Measurements from ENCODE around the gene TRIP13.

TRIP13 gene

GRCh38 chr5:937151-937924 lies 44.7 kb downstream of the TRIP13 start:
- TF ChIP-seq, protein P1, sequence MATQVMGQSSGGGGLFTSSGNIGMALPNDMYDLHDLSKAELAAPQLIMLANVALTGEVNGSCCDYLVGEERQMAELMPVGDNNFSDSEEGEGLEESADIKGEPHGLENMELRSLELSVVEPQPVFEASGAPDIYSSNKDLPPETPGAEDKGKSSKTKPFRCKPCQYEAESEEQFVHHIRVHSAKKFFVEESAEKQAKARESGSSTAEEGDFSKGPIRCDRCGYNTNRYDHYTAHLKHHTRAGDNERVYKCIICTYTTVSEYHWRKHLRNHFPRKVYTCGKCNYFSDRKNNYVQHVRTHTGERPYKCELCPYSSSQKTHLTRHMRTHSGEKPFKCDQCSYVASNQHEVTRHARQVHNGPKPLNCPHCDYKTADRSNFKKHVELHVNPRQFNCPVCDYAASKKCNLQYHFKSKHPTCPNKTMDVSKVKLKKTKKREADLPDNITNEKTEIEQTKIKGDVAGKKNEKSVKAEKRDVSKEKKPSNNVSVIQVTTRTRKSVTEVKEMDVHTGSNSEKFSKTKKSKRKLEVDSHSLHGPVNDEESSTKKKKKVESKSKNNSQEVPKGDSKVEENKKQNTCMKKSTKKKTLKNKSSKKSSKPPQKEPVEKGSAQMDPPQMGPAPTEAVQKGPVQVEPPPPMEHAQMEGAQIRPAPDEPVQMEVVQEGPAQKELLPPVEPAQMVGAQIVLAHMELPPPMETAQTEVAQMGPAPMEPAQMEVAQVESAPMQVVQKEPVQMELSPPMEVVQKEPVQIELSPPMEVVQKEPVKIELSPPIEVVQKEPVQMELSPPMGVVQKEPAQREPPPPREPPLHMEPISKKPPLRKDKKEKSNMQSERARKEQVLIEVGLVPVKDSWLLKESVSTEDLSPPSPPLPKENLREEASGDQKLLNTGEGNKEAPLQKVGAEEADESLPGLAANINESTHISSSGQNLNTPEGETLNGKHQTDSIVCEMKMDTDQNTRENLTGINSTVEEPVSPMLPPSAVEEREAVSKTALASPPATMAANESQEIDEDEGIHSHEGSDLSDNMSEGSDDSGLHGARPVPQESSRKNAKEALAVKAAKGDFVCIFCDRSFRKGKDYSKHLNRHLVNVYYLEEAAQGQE (IDR thresholded peaks at IDR 0.05; ENCODE audit: insufficient read depth in 1 of 2, low read depth in 2 of 2, low read length in 2 of 2) = no peak
- TF ChIP-seq FOXP2 (optimal IDR thresholded peaks at IDR 0.05; ENCODE audit: borderline replicate concordance, extremely low read depth, extremely low read length, insufficient read depth) (no peak), TAF1 (IDR thresholded peaks at IDR 0.05; ENCODE audit: borderline replicate concordance, insufficient read depth, low read length) (no peak), POLR2AphosphoS5 (IDR thresholded peaks at IDR 0.05; ENCODE audit: low read depth, low read length) (no peak), SIN3A (IDR thresholded peaks at IDR 0.05; ENCODE audit: borderline replicate concordance, insufficient read depth, low read length) (no peak)

GRCh38 chr5:939368-939767 lies 46.7 kb downstream of the TRIP13 start:
- no peak for TF ChIP-seq TAF1 (IDR thresholded peaks at IDR 0.05; ENCODE audit: borderline replicate concordance, insufficient read depth, low read length)
- no peak for TF ChIP-seq FOXP2 (optimal IDR thresholded peaks at IDR 0.05; ENCODE audit: borderline replicate concordance, extremely low read depth, extremely low read length, insufficient read depth)
- TF ChIP-seq SIN3A (IDR thresholded peaks at IDR 0.05; ENCODE audit: borderline replicate concordance, insufficient read depth, low read length) = no peak
- no peak for TF ChIP-seq POLR2AphosphoS5 (IDR thresholded peaks at IDR 0.05; ENCODE audit: low read depth, low read length)
- TF ChIP-seq, protein P1 (IDR thresholded peaks at IDR 0.05; ENCODE audit: insufficient read depth in 1 of 2, low read depth in 2 of 2, low read length in 2 of 2) = no peak

DNA sequence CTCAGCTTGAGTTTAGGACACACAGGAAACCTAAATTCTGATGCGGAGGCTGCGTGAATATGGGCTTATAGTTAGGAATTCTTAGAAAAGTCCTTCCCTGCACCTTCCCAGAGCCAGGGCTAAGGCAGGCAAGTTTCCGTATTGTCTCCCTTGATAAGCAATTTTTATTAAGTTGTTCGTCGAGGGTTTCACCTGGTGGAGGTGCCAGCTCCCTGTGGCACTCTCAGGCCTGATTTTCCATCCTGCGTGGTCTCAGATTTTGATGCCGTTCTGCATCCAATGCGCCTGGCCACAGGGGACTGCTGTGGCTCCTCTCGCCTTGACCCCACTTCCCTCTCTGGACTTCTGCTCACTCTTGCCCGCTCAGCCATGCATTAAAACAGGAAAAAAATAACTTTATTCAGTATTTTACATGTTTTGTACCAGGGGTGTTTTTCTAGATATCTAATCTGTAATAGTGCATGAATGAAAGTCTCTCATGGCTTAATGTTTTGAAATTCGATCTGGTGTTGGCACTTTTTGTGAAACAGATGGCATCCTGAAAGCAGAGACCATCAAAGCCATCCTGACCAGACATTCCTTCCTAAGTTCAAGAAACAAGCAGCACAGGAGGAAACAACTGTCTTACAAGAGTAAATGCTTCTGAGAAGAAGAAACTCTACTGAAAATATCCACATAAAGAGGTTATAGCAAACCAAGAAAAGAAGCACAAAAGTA lies 50.7 kb downstream of the TRIP13 start:
- TF ChIP-seq TAF1 (IDR thresholded peaks at IDR 0.05; ENCODE audit: borderline replicate concordance, insufficient read depth, low read length) = no peak
- TF ChIP-seq SIN3A (IDR thresholded peaks at IDR 0.05; ENCODE audit: borderline replicate concordance, insufficient read depth, low read length) = no peak
- no peak for TF ChIP-seq POLR2AphosphoS5 (IDR thresholded peaks at IDR 0.05; ENCODE audit: low read depth, low read length)
- no peak for TF ChIP-seq FOXP2 (optimal IDR thresholded peaks at IDR 0.05; ENCODE audit: borderline replicate concordance, extremely low read depth, extremely low read length, insufficient read depth)
- TF ChIP-seq, protein P1 (IDR thresholded peaks at IDR 0.05; ENCODE audit: insufficient read depth in 1 of 2, low read depth in 2 of 2, low read length in 2 of 2) = no peak

- TF ChIP-seq FOXP2 (optimal IDR thresholded peaks at IDR 0.05; ENCODE audit: borderline replicate concordance, extremely low read depth, extremely low read length, insufficient read depth) = no peak
- no peak for TF ChIP-seq SIN3A (IDR thresholded peaks at IDR 0.05; ENCODE audit: borderline replicate concordance, insufficient read depth, low read length)
- no peak for TF ChIP-seq POLR2AphosphoS5 (IDR thresholded peaks at IDR 0.05; ENCODE audit: low read depth, low read length)
- TF ChIP-seq, protein P1 (IDR thresholded peaks at IDR 0.05; ENCODE audit: insufficient read depth in 1 of 2, low read depth in 2 of 2, low read length in 2 of 2) = no peak
- TF ChIP-seq TAF1 (IDR thresholded peaks at IDR 0.05; ENCODE audit: borderline replicate concordance, insufficient read depth, low read length) = no peak
These were observed 51.4 kb downstream of the TRIP13 start for GRCh38 chr5:943918-944620.

Data from PFSK-1 (cell line).